Measurements from ENCODE around the gene FBF1.
"Not testable (repeated sequence)": the region's sequence is repeated elsewhere in the genome, so short reads cannot be mapped to it uniquely, and the experiment has no call there.

FBF1 gene

GRCh38 chr17:75891022-75891604, 49.7 kb downstream of the FBF1 start:
- no peak for TF ChIP-seq CSRNP3 (CRISPR knock-in tag; IDR thresholded peaks at IDR 0.05)
- TF ChIP-seq CSDC2 (CRISPR knock-in tag; IDR thresholded peaks at IDR 0.05): no peak
- TF ChIP-seq OSR1 (CRISPR knock-in tag; IDR thresholded peaks at IDR 0.05): no peak
- no peak for TF ChIP-seq ZFP30 (CRISPR knock-in tag; IDR thresholded peaks at IDR 0.05)
- no peak for TF ChIP-seq ISL1 (CRISPR knock-in tag; IDR thresholded peaks at IDR 0.05)
- no peak for TF ChIP-seq GLIS3 (CRISPR knock-in tag; IDR thresholded peaks at IDR 0.05)
- TF ChIP-seq TOX (CRISPR knock-in tag; IDR thresholded peaks at IDR 0.05; ENCODE audit: borderline replicate concordance): no peak
- no peak for TF ChIP-seq ZNF70 (CRISPR knock-in tag; IDR thresholded peaks at IDR 0.05)
- no peak for TF ChIP-seq ZFP3 (CRISPR knock-in tag; IDR thresholded peaks at IDR 0.05)
- TF ChIP-seq ZNF565 (CRISPR knock-in tag; conservative IDR thresholded peaks at IDR 0.05; ENCODE audit: low read depth): no peak
- TF ChIP-seq ESRRG (CRISPR knock-in tag; IDR thresholded peaks at IDR 0.05): no peak
- TF ChIP-seq ZNF8 (CRISPR knock-in tag; IDR thresholded peaks at IDR 0.05): no peak
- no peak for TF ChIP-seq TCF4 (CRISPR knock-in tag; IDR thresholded peaks at IDR 0.05; ENCODE audit: borderline replicate concordance)
- TF ChIP-seq PATZ1 (CRISPR knock-in tag; IDR thresholded peaks at IDR 0.05; ENCODE audit: borderline replicate concordance): no peak
- TF ChIP-seq, protein P1, sequence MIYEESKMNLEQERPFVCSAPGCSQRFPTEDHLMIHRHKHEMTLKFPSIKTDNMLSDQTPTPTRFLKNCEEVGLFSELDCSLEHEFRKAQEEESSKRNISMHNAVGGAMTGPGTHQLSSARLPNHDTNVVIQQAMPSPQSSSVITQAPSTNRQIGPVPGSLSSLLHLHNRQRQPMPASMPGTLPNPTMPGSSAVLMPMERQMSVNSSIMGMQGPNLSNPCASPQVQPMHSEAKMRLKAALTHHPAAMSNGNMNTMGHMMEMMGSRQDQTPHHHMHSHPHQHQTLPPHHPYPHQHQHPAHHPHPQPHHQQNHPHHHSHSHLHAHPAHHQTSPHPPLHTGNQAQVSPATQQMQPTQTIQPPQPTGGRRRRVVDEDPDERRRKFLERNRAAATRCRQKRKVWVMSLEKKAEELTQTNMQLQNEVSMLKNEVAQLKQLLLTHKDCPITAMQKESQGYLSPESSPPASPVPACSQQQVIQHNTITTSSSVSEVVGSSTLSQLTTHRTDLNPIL (CRISPR knock-in tag; IDR thresholded peaks at IDR 0.05; ENCODE audit: low read depth): no peak
- TF ChIP-seq, protein P2, sequence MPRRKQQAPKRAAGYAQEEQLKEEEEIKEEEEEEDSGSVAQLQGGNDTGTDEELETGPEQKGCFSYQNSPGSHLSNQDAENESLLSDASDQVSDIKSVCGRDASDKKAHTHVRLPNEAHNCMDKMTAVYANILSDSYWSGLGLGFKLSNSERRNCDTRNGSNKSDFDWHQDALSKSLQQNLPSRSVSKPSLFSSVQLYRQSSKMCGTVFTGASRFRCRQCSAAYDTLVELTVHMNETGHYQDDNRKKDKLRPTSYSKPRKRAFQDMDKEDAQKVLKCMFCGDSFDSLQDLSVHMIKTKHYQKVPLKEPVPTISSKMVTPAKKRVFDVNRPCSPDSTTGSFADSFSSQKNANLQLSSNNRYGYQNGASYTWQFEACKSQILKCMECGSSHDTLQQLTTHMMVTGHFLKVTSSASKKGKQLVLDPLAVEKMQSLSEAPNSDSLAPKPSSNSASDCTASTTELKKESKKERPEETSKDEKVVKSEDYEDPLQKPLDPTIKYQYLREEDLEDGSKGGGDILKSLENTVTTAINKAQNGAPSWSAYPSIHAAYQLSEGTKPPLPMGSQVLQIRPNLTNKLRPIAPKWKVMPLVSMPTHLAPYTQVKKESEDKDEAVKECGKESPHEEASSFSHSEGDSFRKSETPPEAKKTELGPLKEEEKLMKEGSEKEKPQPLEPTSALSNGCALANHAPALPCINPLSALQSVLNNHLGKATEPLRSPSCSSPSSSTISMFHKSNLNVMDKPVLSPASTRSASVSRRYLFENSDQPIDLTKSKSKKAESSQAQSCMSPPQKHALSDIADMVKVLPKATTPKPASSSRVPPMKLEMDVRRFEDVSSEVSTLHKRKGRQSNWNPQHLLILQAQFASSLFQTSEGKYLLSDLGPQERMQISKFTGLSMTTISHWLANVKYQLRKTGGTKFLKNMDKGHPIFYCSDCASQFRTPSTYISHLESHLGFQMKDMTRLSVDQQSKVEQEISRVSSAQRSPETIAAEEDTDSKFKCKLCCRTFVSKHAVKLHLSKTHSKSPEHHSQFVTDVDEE (CRISPR knock-in tag; IDR thresholded peaks at IDR 0.05): no peak
- TF ChIP-seq, protein P3, sequence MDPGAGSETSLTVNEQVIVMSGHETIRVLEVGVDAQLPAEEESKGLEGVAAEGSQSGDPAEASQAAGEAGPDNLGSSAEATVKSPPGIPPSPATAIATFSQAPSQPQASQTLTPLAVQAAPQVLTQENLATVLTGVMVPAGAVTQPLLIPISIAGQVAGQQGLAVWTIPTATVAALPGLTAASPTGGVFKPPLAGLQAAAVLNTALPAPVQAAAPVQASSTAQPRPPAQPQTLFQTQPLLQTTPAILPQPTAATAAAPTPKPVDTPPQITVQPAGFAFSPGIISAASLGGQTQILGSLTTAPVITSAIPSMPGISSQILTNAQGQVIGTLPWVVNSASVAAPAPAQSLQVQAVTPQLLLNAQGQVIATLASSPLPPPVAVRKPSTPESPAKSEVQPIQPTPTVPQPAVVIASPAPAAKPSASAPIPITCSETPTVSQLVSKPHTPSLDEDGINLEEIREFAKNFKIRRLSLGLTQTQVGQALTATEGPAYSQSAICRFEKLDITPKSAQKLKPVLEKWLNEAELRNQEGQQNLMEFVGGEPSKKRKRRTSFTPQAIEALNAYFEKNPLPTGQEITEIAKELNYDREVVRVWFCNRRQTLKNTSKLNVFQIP (CRISPR knock-in tag; IDR thresholded peaks at IDR 0.05; ENCODE audit: borderline replicate concordance, low read depth): no peak
- TF ChIP-seq ARNTL (CRISPR knock-in tag; IDR thresholded peaks at IDR 0.05; ENCODE audit: borderline replicate concordance, low read depth): no peak
- no peak for TF ChIP-seq SNAI2 (CRISPR knock-in tag; IDR thresholded peaks at IDR 0.05)
- no peak for ATAC-seq

GRCh38 chr17:75889454-75889853, 51.4 kb downstream of the FBF1 start:
- TF ChIP-seq, protein P1 (CRISPR knock-in tag; IDR thresholded peaks at IDR 0.05; ENCODE audit: low read depth): no peak
- ATAC-seq: no peak

- no peak for ATAC-seq
- no peak for TF ChIP-seq TCF4 (CRISPR knock-in tag; IDR thresholded peaks at IDR 0.05; ENCODE audit: borderline replicate concordance)
- TF ChIP-seq ZNF565 (CRISPR knock-in tag; conservative IDR thresholded peaks at IDR 0.05; ENCODE audit: low read depth): no peak
- TF ChIP-seq ZNF8 (CRISPR knock-in tag; IDR thresholded peaks at IDR 0.05): no peak
- TF ChIP-seq RARB (CRISPR knock-in tag; IDR thresholded peaks at IDR 0.05): no peak
- TF ChIP-seq, protein P2 (CRISPR knock-in tag; IDR thresholded peaks at IDR 0.05): no peak
- no peak for TF ChIP-seq PPARA (CRISPR knock-in tag; IDR thresholded peaks at IDR 0.05; ENCODE audit: borderline replicate concordance)
- TF ChIP-seq ZFP3 (CRISPR knock-in tag; IDR thresholded peaks at IDR 0.05): no peak
Observed at GRCh38 chr17:75888484-75888883, 52.4 kb downstream of the FBF1 start.

DNA sequence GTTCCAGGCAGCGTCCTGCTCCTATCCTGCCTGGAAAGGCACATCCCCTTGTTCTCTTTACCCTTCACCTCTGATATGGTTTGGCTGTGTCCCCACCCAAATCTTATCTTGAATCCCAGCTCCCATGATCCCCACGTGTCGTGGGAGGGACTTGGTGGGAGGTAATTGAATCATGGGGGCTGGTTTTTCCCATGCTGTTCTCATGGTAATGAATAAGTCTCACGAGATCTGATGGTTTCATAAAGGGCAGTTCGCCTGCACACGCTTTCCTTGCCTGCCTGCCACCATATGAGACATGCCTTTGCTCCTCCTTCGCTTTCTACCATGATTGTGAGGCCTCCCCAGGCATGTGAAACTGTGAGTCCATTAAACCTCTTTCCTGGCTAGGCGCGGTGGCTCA, 55.0 kb downstream of the FBF1 start:
- ATAC-seq: not testable (repeated sequence)
